Measurements from ENCODE around the gene SFRP5. TPM values are rescaled to one million over a fixed set of nuclear protein-coding genes. Genes with fewer than 3 reads are reported as not detected.

SFRP5 gene
- total RNA-seq, 1 donor from 2014 or later: 0.16 TPM

- peaks cover 26% of the 10 kb centered on the region for H3K36me3 Mint-ChIP-seq (ENCODE audit: low read depth, unreplicated experiment)
These were observed 3.2 kb downstream of the SFRP5 start for GRCh38 chr10:97768322-97769315.

DNA sequence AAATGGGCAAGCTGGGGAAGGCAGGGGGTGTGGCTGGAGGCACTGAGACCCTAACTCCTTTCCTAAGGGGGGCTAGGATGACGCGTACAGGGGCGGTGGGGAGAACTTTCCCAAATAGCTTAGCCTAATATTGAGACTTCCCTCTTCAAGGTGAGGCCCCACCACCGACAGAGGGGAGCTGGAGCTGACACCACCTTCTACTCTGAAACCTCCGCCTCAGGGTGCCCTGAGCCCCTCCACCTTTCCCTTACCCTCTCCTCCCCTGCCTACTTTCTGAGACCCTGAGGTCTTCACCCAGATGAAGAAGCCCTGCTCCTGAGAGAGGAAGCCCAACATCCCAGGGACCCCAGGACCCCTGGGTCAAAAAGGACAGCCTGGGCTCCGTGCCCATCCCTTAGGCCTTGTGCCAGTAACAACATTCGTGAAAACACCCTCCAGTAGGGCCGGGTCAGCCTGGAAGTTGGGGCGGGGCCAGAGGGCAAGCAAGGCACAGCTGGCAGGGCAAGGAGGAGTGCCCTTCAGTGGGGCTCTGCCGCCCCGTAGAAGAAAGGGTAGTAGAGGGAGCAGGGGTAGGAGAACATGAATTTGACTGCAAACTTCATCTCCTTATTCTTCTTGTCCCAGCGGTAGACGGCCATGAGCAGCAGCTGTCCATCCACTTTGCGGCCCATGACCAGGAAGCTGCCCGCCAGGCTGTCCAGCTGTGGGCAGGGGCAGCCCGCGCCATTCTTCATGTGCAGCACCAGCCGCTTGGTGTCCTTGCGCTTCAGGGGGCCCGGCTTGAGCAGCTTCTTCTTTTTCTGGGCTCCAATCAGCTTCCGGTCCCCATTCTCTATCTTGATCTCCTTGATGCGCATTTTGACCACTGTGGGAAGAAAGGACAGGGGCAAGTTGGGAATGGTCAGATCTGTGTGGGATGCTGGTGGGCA lies 4.5 kb downstream of the SFRP5 start:
- peaks cover 39% of the 10 kb centered on the region for H3K27me3 Mint-ChIP-seq (ENCODE audit: low read depth, unreplicated experiment)
- H3K4me1 Mint-ChIP-seq (ENCODE audit: low read depth, unreplicated experiment): peaks cover 19% of the 10 kb centered on the region
- TF ChIP-seq EZH2 (IDR thresholded peaks at IDR 0.05; ENCODE audit: insufficient read depth, low read length) (no peak), CTCF (IDR thresholded peaks at IDR 0.05; ENCODE audit: insufficient read depth, low read depth, low read length) (no peak)

More at GRCh38 chr10:97768322-97769315, 3.2 kb downstream of the SFRP5 start:
- Histone ChIP-seq H3K4me2 (ENCODE audit: low read length) (no peak overlapping the region), H3K9ac (ENCODE audit: low read length) (no peak overlapping the region), H3K9me3 (ENCODE audit: insufficient read depth, low read depth, low read length) (no peaks in the 10 kb centered on the region), H3K27me3 (ENCODE audit: insufficient read depth, low read length) (peaks cover 28% of the 10 kb centered on the region), H4K20me1 (ENCODE audit: insufficient read depth, low read length) (peaks cover 22% of the 10 kb centered on the region), H2AFZ (ENCODE audit: low read depth, low read length) (no peak overlapping the region), H3K4me3 (ENCODE audit: insufficient read depth, low read depth, low read length) (no peak overlapping the region), H3K27ac (ENCODE audit: low read depth, low read length) (no peak overlapping the region), H3K4me1 (ENCODE audit: insufficient read depth, low read length) (peaks cover 3% of the 10 kb centered on the region), H3K79me2 (ENCODE audit: insufficient read depth, low read length) (no peaks in the 10 kb centered on the region), H3K36me3 (ENCODE audit: insufficient read depth, low read length) (no peaks in the 10 kb centered on the region)
- peaks cover 53% of the 10 kb centered on the region for H3K27me3 Mint-ChIP-seq (ENCODE audit: low read depth, unreplicated experiment)
- H3K4me3 Mint-ChIP-seq (ENCODE audit: unreplicated experiment): no peak overlapping the region
- peak overlapping the region; percentile 48 for H3K27ac Mint-ChIP-seq (ENCODE audit: unreplicated experiment)
- FAIRE-seq (no peak), DNase-seq (ENCODE audit: low read depth) (no peak)
- H3K4me1 Mint-ChIP-seq (ENCODE audit: low read depth, unreplicated experiment): peaks cover 9% of the 10 kb centered on the region
- peaks cover 9% of the 10 kb centered on the region for H3K9me3 Mint-ChIP-seq (ENCODE audit: unreplicated experiment)
- TF ChIP-seq CTCF (IDR thresholded peaks at IDR 0.05; ENCODE audit: insufficient read depth, low read depth, low read length): no peak
- no peak for TF ChIP-seq EZH2 (IDR thresholded peaks at IDR 0.05; ENCODE audit: insufficient read depth, low read length)

More for the DNA sequence above, 4.5 kb downstream of the SFRP5 start:
- Mint-ChIP-seq H3K36me3 (ENCODE audit: low read depth, unreplicated experiment) (peaks cover 26% of the 10 kb centered on the region), H3K9me3 (ENCODE audit: unreplicated experiment) (peaks cover 9% of the 10 kb centered on the region), H3K4me3 (ENCODE audit: unreplicated experiment) (no peak overlapping the region), H3K27ac (ENCODE audit: unreplicated experiment) (peak overlapping the region; percentile 5)
- FAIRE-seq (no peak), DNase-seq (ENCODE audit: low read depth) (no peak)
- Histone ChIP-seq H2AFZ (ENCODE audit: low read depth, low read length) (no peak overlapping the region), H3K4me3 (ENCODE audit: insufficient read depth, low read depth, low read length) (no peak overlapping the region), H3K4me2 (ENCODE audit: low read length) (no peak overlapping the region), H3K4me1 (ENCODE audit: insufficient read depth, low read length) (peaks cover 3% of the 10 kb centered on the region), H3K27ac (ENCODE audit: low read depth, low read length) (no peak overlapping the region), H3K36me3 (ENCODE audit: insufficient read depth, low read length) (no peaks in the 10 kb centered on the region), H3K79me2 (ENCODE audit: insufficient read depth, low read length) (no peaks in the 10 kb centered on the region), H3K9me3 (ENCODE audit: insufficient read depth, low read depth, low read length) (no peaks in the 10 kb centered on the region), H3K27me3 (ENCODE audit: insufficient read depth, low read length) (peaks cover 15% of the 10 kb centered on the region), H4K20me1 (ENCODE audit: insufficient read depth, low read length) (peaks cover 19% of the 10 kb centered on the region), H3K9ac (ENCODE audit: low read length) (no peak overlapping the region)

Measured in astrocyte (in vitro differentiated cells and primary cell).